HG03045 (cell line): ENCODE data around the gene ATAD3B.
"Not testable (repeated sequence)": the region's sequence is repeated elsewhere in the genome, so short reads cannot be mapped to it uniquely, and the experiment has no call there.

Source experiments
- ATAC-seq: cut with Tn5 transposase; IDR thresholded peaks from one replicate; pipeline ENCODE4 v1.9.1; 2021; ENCODE audit warnings: mild to moderate bottlenecking, moderate library complexity; ENCODE audit not compliant: unreplicated experiment

The ATAD3B gene, protein sequence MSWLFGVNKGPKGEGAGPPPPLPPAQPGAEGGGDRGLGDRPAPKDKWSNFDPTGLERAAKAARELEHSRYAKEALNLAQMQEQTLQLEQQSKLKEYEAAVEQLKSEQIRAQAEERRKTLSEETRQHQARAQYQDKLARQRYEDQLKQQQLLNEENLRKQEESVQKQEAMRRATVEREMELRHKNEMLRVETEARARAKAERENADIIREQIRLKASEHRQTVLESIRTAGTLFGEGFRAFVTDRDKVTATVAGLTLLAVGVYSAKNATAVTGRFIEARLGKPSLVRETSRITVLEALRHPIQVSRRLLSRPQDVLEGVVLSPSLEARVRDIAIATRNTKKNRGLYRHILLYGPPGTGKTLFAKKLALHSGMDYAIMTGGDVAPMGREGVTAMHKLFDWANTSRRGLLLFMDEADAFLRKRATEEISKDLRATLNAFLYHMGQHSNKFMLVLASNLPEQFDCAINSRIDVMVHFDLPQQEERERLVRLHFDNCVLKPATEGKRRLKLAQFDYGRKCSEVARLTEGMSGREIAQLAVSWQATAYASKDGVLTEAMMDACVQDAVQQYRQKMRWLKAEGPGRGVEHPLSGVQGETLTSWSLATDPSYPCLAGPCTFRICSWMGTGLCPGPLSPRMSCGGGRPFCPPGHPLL

DNA sequence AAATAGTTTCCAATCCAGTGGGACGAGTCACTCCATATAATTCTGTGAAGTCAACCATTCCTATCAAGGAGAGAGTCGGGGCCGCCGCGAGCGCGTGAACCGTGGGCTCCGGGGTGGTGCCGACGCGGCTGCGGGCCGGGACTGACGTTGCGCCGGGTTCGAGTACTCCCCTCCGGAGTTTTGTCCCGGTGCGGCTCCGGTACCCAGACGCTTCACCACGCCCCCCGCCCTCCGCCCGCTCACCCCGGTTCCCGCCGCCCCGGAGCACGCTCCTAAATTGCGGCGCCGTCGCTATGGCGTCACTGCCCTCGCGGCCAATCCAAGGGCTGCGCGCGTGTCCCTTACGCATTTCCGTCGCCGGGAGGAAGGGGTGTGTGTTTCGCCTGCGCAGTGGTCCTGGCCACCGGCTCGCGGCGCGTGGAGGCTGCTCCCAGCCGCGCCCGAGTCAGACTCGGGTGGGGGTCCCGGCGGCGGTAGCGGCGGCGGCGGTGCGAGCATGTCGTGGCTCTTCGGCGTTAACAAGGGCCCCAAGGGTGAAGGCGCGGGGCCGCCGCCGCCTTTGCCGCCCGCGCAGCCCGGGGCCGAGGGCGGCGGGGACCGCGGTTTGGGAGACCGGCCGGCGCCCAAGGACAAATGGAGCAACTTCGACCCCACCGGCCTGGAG lies at the start of gene ATAD3B:
TSS of gene ATAD3B (plus strand) at position 377 of the 664 bp plus-strand sequence. CDS start at position 497, 120 bp downstream.
- peak; percentile 86 for ATAC-seq

DNA sequence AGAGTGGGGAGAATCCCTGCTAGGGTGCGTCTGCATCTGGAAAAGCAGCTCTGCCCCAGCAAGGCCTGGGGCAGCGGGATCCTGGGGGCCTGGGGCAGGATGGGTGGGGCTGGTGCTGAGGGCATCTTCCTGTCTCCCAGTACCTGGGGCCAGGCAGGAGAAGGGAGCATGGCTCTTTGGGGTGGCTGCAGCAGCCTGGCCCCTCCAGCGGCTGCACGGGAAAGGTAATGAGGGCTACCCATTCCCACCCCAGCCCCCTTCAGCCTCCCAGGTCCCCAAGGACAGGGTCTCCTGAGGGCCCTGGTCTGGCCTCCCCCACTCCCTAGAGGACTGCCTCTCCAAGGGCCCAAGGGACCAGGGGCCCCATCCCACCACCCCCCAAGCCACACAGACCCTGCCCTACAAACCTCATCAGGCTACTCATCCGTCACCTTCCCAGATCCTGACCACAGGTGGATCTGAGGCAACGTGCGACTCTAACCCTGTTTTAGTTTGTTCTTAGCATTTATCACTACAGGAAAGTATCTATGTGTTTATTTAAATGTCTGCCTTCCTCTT lies 49.6 kb upstream of the ATAD3B start:
- ATAC-seq = no peak

DNA sequence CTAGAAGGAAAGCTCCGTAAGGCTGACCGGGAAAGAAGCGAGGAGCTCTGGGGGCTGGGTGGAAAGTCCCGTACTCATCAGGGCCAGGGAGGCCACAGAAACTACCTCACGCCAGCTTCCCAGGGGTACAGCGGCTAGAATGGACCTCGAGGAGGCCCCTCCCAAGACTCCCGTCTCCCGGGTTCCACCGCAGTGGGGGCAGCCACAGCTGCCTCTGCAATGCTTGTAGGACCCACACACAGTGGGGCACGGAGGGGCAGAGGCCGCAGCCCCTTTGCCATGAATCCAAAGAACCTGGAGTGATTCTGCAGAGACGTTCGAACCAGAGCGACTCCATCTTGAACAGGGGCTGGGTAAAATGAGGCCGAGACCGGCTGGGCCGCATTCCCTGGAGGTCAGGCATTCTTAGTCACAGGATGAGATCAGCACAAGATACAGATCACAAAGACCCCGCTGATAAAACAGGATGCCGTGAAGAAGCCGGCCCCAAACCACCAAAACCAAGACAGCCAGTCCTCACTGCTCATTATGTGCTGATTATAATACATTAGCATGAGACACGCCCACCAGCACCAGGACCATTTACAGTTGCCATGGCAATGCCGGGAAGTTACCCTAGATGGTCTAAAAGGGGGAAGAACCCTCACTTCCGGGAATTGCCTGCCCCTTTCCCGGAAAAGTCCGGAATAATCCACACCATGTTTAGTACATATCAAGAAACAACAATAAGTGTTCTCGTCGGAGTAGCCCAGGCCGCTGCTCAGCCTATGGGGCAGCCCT lies 48.9 kb upstream of the ATAD3B start:
- ATAC-seq = no peak

DNA sequence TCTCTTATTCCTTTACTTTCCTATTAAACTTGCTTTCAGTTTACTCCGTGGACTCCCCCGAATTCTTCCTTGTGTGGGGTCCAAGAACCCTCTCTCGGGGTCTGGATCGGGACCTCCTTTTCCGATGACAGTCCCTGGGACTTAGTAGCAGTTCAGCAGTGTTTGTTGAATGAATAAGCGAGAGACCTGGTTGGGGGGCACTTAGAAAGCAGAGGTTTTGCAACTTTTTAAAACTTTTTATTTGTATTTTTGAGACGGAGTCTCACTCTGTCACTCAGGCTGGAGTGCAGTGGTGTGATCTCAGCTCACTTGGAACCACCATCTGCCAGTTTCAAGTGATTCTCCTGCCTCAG lies 48.3 kb upstream of the ATAD3B start:
- ATAC-seq = no peak

DNA sequence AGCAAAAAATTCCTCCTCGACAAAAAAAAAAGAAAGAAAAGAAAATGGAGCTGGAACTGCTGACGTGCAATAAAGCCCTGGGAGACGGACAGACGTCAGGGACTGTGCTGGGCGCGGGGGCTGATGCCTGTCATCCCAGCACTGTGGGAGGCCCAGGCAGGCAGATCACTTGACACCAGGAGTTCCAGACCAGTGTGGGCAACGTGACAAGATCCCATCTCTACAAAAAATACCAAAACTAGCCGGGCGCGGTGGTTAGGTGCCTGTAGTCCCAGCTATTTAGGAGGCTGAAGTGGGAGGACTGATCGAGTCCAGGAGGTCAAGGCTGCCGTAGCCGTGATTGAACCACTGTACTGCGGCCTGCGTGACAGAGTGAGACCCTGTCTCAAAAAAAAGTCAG lies 46.9 kb upstream of the ATAD3B start:
- ATAC-seq = no peak

DNA sequence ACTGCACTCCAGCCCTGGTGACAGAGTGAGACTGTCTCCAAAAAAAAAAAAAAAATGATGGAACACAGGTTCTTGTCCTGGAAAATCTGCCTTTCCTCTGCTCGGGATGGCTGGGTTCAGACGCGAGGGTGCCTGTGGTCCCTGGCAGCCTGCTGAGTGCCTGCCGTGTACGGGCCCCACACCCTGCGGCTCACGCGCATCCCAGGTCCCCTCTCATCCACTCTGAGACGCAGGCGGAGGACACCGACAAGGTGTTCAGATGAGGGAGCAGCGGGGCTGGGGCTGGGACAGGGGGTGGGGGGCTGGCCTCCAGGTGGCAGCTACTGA lies 46.2 kb upstream of the ATAD3B start:
- no peak for ATAC-seq

DNA sequence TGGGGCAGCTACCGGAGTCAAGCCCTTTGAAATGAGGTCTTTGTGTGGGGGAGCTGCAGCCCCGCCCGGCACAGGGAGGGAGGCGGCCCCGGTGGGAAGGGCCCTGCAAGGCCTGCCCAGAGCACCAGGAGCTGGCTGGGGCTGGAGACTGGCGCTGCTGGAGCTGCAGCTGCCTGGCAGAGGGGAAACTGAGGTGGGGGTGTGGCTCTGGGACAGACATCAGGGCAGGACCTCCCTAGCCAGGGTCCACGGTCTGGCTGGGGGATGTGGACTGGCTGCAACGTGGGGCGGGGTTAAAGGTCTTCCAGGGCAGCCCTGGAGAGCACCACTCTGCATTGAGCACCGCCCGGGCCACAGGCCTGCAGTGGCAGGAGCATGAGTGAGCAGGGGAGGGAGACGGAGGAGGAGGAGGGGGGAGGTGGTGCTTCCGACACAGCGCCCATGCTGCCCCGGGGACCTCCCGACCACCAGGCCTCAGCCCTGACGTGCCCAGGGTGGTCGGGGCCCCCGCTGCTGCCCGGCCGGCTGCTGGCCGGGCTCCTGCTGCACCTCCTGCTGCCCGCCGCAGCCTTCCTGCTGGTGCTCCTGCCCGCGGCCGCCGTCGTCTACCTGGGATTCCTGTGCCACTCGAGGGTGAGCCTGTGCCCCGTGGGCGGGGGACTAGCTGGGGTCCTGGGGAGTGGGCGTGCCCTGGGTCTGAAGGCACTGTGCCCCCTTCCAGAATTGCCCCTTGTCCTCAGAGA lies 45.6 kb upstream of the ATAD3B start:
- ATAC-seq = no peak

DNA sequence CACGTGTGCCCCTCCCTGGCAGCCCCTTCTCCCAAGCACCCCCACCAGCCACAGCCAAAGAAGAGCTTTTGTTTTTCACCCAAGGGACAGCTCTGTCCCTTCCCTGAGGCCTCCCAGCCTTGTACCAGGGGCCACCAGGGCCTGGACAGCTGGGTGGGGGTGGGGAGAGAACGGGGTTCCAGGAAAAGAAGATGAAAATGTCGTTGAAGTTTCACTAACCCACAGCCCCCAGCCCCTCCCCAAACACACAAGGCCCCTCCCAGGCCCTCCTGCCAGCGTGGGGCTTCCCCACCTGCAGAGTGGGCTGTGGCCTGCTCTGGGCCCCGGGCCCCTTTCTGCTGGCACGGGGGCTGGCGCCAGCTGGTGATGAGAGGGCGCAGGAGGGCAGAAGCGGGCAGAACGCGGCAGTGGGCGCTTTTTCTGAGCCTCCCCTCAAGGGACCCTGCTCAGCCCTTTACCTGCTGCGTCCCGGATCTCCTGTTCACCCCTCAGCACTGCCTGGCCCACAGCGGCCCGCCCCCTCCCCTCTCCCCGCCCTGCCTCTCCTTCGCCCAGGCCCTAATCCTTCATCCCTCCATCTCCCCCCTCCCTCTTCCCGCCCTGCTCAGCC lies 45.0 kb upstream of the ATAD3B start:
- no peak for ATAC-seq

DNA sequence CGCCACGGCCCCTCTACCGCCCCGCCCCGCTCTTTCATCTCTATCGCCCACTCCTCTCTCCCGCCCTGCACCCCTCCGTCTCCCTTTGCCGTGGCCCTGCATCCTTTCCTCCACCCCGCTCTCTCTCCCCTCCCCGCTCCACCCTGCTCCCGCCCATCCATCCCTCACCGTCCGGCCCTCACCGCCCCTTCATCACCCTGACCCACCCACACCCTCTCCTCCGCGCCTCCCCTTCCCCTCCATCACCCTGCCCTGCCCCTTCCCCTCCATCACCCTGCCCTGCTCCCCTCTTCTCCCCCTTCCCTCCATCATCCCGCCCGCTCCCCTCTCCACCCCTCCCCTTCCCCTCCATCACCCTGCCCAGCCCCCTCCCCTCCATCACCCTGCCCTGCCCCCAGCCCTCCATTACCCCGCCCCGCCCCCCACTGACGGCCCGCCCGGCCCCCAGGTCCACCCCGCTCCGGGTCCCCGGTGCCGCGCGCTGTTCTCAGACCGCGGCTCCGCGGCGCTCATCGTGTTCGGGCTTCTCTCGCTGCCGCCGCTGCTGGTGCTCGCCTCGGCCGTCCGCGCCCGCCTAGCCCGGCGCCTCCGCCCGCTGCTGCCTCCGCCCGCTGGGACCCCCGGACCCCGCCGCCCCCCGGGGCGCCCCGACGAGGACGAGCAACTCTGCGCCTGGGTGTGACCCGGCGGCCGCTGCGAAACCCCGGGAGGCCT lies 44.3 kb upstream of the ATAD3B start:
- no peak for ATAC-seq

DNA sequence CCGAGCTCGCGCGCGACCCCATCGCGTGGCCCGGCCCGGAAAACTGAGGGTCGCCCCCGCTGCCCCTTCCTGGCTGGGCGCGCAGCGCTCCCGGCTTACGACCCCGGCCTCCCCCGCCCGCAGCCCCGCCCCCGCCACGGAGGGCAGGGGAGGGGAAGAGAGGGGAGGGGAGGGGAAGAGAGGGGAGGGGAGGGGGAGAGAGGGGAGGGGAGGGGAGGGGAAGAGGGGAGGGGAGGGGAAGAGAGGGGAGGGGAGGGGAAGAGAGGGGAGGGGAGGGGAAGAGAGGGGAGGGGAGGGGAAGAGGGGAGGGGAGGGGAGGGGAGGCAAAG lies 43.8 kb upstream of the ATAD3B start:
- no peak for ATAC-seq

DNA sequence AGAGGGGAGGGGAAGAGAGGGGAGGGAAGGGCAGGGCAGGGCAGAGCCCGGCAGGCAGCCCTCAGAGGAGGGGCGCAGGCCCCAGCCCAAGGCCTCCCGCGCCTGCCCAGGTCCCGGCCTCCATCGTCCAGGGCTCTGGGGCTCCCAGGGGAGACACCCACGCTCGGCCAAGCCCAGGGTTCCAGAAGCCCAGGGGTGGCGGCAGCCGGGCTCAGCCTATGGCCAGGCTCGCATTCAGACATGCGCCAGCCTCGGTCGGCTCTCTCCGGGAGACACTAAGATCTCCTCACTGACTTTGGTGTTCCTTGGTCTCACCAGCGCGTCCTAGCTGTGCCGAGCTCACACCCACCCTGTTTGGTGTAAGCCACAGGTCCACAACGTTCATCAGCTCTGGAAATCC lies 43.4 kb upstream of the ATAD3B start:
- ATAC-seq = no peak

DNA sequence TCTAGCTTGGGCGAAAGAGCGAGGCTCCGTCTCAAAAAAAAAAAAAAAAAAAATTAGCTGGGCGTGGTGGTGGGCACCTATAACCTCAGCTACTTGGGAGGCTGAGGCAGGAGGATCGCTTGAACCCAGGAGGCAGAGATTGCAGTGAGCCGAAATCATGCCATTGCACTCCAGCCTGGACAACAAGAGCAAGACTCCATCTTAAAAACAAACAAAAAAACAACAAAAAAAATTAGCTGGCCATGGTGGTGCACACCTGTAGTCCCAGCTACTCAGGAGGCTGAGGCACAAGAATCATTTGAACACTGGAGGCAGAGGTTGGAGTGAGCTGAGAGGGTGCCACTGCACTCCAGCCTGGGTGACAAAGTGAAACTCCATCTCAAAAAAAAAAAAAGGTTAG lies 42.6 kb upstream of the ATAD3B start:
- not testable (repeated sequence) for ATAC-seq

DNA sequence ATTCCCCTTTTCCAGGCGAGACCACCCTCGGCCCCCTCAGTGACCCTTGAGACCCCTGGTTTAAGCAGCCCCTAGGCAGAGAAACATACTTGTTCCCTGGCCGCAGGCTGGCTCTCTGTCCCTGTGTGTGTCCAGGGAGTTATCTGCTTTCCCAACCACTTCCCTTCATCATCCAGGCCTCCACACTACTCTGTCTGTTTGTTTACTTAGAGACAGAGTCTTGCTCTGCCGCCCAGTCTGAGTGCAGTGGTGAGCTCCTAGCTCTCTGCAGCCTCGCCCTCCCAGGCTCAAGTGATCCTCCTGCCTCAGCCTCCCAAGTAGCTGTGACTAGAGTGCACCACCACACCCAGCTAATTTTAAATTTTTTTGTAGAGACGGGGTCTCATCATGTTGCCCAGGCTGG lies 41.9 kb upstream of the ATAD3B start:
- ATAC-seq = no peak

DNA sequence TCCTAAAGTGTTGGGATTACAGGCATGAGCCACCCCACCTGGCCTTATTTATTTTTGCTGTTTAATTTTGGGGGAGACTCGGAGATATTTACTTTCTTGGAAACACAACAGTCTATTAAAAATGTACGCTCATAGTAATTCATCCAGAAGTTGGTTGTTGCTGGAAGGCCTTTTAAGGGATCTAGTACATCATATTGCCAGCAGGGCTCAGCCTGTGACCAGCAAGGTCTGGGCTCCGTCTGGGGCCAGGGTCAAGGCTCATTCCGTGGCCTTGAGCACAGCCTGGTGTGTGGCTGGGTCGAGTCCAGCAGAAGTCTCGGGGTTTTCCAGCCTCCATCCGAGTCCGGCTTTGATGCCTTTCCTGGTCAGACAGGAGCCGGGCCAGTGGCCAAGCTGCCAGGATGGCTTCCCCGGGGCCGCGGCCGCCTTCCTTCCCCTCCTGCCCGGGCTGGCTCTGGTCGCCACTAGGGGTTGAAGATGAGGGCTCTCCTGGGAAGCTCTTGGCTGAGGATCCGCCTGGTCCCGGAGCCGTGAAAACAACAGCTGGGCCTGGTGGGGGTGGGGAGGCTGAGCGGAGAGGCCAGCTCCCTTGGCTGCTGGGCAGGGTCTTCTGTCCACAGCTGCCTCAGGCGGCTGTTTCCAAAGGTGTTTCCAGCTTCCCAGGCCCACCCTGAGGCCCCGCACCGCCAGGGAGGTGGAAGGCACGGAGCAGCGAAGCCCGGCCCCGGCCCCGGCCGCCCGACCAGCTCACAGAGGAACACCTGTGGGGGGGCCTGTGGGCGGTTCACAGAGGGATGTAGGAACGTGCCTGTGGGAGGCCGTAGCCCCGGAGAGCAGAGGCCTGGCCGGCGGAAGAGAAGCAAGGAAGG lies 41.2 kb upstream of the ATAD3B start:
- no peak for ATAC-seq

DNA sequence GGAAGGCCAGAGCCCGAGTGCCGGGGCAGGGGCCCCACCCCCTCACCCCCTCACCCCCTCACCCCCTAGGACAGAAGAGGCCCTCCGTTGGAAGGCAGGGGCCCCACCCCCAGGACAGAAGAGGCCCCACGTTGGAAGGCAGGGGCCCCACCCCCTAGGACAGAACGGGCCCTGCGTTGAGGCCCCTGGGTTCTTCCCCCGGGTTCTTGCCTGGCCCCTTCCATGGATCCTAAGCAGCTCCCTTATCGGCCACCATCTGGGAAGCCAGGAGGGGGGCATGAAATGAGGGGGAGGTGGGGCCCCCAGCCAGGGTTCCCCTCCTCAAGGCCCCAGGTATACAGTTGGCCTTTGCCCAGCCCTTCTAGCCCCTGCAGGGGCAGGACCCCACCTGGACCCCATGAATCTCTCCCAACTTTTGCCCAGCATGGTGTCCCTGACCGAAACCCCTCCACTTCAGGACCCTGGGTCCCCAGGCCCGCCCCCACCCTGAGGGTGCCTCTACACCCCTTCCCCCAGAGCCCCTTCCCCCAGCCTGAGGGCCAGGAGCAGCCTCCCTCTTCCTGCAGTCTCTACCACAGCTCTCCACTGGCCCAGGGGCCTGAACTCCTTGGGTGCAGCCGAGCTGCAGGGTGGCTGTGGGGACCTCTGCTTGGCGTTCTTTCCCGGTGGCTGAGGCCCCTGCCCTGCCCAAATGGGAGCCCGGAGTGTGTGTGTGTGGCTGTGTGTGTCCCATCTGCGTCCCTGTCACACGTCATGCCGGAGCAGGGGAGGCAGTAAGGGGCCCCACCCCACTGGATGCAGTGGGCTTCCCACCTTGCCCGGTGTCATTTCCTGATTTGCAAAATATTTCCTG lies 40.3 kb upstream of the ATAD3B start:
- no peak for ATAC-seq

DNA sequence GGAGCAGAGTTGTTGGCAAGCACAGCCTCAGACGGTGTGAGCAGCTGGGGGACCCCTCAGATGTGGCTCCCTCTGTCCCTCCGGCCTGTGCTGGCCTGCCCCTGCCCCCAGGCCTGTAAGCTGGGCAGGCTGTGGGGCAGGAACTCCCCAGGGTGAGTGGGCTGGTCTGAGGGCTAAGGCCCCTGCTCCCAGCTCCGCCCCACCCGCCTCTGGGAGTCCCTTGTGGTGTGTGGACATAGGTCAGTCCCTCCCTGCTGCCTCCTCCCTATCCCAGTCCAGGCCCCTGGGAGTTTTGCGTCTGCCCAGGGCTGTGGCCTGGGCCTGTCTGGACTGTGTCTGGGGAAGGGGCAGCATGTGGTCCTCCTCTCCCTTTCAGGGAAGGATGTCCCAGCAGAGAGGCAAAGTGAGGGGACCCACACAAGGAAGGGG lies 39.7 kb upstream of the ATAD3B start:
- ATAC-seq = no peak

DNA sequence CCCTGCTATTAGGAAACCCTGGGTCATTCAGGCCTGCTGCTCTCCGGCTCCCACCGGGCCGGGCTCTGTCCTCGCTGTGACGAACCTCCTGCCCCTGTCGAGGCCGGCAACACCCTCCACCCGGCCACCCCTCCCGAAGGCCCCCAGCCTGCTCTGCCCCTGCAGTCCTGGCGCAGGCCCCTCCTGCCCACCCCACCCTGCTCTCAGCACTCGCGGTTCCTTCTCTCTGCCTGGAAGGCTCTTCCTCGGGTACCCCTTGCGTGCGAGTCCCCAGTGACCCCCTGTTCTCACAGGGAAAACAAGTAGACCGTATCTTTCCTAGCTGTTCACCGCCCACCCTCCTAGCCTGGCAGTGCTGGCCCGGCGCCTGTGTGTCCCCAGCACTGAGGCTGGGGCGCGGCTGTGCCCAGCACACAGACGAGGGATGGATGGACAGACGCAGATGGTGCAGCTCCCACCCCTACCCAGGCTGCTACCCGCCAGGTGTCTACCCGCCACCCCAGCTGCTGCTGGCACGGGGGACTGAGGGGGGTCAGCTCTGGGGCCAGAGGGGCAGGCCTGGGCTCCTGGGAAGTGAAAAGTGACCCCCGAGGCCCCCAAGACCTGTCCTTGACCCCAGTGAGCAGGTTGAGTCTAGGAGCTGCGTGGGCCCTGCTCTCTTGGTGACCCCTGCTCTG lies 39.2 kb upstream of the ATAD3B start:
- ATAC-seq = no peak
